Femur (tissue), 1 donor: Measurements from ENCODE around the gene SCN5A.
A peak's percentile ranks its signal among the peaks of the same experiment; 100 is the strongest.

Experiments used
- DNase-seq: peaks from one replicate; pipeline ENCODE4 v3.0.0-alpha.2; 2017

The SCN5A gene

DNA sequence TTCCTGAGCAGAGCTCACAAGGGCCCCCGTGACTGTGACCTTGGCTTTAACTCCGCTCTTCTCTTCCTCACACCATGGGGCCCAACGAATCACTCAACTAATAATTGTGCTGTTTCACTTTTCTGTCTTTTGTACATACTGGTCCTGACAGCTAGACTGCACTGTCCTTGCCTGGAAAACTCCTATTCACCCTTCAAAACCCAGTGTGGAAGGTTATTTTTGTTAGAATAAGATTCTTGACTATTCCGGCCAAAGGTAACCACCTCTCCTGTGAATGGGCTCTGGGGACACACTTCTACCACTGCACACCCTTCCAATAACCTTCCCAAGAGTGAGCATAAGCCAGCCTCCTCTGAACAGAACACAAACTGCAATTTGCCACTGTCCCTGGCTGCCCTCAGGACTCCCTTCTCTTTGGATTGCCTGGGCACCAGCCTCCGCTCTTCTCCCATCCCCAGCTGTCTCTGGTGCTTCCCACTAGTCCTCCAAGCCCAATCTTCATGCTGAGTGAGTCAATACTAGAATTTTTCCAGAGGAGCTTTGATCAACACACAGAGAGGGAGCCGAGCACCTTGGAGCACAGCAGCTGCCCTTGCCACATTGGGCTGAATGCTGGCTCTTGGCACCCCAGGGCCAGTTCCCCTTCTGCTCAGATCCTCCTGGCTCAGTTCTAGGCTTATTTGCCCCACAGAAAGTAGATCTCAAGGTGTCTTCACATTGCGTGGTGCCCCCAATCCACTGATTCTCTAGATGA lies 2.1 kb downstream of the SCN5A start:
- no peak for DNase-seq

DNA sequence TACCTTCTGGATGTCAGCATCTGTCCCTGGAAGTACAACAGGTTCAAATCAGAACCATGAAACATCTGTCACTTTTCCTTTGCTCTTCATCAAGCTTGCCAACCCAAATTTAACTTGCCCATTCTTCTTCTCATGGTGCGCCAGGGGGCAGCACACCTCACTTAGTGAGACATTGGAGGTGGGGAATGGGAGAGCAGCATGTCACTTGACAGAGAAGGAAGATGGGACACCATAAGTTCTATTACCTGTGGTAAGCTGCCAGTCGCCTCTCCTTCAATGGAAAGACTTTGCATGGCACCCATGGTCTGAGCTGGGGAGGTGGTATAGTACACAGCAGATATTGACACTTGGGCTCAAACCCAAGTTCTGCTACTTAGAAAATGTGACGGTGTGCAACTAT lies 2.9 kb downstream of the SCN5A start:
- peak; percentile 17 for DNase-seq

DNA sequence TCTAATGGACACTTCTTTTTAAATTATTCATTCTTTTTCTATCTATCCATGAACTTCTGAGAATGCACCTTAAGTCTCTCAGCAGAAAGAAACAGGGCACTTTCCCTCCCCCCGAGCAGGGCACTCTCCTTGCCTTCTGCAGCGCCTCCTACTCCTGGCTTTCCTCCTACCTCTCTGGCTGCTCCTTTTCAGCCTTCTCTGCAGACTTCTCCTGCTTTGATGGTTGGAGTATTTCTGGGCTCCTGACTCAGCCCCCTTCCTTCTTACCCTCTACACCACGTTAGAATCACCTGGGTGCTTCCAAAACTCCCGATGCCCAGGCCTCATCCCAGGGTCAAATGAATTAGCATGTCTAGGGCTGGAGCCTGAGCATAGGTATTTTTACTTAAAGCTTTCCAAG lies 3.4 kb downstream of the SCN5A start:
- DNase-seq = peak; percentile 6

DNA sequence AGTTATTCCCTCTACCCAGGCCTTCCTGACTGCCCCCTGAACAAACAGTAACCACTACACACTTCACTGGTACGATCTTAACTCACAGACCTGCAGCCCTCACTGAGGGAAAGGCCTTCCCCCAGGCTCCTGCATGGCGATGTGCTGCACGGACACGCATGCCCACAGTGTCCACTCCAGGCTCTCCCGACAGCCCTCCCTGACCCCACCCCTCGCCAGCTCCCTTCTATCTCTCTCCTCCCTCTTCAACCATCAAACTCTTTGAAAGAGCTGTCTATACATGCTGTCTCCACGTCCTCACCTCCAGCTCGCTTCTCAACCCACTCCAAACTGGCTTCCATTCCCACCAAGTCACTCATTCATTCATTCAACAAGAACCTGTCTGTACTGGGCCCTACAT lies 3.9 kb downstream of the SCN5A start:
- DNase-seq = peak; percentile 11

DNA sequence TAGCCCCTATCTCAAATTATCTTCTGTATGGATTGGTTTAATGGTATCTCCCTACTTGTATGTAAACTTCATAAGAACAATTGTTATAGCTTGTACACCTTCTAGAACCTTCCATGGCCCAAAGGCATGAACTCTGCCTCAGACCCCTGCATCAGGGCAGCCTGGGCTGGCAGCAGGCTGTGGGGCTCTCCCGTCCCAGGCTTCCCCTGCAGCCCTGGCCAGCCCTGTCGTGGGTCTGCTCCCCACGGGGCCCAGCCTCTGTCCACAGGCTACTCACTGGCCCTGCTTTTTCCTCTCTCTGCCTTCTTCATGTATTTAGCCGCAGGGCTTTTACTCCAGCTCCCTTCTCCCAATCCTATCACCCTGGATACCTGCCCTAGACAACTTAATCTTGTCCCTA lies 4.4 kb downstream of the SCN5A start:
- DNase-seq = peak; percentile 3

DNA sequence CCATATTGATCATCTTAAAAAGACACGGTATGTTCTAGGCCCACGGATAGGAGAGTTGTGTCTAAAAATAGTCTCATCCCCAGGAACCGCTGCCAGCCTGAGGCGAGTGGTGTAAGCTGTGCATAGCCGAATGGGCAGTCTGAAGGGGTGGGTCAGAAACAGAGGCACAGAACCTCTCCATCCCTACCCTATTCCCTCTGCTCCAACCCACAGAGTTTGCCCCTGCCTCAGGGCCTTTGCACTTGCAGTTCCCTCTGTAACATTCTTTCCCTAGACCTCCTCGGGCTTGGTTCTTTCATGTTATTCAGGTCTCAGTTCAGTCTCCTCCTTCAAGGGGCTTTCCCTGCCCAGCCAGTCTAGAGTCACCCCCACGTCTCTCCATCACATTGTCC lies 4.8 kb downstream of the SCN5A start:
- peak; percentile 6 for DNase-seq

DNA sequence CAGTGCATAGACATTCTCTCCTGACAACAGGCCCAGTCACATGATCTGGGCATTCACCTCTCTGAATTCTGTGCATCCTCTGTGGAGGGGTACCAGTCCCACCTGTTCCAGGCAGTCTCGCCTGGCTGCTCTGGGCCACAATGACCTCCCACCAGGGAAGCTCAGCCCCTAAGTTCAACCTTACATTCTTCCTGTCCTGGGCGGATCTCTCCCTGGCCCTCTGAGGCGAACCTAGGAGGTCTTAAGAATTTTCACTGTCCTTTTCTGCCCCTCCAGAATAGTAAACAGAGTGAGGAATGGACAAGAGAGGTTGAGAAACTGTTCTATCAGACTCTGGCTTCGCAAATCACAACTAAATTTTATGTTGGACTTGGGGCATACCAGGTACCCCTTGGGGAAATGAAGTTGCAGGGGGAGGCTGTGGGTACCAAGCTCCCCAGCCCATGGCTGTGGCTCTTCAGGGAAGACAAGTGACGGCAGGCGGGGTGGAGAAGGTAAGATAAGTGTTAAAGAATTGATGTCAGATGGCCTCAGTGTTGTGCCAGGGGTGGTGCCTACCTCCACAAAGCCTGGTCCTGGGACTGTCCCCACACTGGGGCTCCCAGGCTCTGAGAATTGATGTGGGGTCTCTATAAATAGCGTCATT lies 5.3 kb downstream of the SCN5A start:
- peak; percentile 4 for DNase-seq

DNA sequence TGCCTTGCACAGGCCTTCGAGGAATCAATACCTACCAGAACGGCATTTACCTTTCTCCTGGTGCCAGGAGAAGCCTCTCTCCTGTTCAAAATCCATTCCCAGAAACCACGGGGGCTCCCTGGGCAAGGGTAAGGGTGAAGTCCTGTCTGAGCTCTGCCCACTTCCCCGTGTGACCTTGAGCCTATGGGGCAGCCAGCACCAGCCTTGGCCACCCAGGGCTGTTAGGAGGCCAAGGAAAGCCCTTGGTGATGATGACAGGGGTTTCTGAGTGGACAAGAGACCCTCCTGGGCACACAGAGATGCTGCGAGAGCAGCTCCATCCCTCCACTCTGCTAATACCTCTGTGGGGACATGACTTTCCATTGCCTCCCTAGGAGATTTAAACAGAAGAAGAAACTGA lies 5.9 kb downstream of the SCN5A start:
- DNase-seq = peak; percentile 1

DNA sequence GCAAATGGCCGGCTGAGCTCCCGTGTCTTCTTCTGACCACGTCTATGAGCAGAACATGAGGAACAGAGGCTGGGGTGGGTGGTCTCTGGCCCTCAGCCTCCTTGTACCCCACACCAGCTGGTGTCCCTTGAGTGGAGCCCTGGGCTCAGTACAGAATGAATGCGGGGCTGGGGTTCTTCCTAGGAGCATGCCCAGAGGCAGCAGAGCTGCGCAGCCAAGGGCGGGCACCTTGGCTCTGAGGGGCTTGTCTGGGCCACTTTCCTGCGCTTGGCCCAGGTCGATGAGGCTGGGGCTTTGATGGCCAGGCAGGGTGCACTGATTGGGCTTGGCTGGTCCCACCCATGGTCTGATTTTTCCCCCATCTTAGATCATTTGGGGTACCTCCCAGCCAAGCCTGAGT lies 6.4 kb downstream of the SCN5A start:
- peak; percentile 3 for DNase-seq

DNA sequence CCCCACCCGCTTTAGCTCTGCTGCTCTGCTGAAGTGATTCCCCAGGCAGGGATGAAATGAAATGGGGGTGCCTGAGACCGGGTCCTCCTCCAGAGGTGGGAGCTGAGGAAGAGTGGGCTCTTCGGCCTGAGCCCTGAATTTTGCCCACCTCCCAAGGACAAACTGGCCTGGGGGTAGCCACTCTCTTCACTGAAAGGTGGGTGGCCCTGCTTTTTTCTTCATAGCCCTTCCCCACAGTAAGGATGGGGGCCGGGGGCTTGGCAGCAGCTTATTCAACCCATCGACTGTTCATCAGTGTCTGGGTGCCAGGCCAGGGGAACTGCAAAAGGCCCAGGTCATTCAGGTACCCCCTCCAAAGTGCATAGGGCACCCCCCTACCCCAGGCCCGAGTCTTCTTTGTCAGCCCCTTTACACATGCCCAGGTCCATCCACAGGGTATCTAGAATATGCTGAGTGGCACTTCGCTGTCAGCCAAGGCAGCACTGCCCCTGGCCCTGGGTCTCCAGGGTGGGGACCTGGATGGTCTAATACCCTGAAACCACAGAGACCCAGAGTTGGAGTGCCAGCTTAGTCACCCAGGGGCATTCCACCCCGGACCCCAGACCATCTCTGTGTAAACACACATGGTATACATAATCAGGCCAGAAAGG lies 7.9 kb downstream of the SCN5A start:
- DNase-seq = peak; percentile 7

DNA sequence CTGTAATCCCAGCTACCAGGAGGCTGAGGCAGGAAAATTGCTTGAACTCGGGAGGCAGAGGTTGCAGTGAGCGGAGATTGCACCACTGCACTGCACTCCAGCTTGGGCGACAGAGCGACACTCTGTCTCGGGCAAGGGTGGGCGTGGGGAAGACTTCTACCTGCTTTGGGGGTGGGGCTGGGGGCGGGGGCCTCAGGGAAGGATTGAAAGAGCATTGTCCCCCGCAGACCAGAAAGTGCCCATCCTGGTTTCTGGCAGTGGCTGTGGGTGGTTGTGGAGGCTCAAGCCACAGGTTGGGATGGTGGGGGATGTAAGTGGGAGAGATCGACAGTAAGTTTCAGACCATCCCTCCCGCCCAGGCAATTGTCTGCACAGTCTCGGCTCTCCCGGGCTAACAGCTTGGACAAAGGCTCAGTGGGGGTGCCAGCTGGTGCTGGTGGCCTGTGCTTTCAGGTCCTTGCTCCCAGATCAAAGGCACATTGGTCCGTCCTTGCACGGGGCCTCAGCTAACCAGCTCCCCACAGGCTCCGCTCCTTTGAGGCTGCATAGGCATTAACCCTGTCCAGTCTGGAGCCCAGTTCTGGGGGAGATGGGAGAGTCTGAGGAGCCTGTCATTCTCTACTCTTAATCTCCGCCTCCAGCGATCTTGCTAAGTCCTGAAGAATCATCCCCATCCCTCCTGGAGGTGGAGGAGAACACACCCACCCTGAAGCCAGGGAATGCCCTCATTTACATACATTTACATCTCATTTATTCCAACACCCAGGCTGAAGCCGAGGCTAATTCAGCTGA lies 8.6 kb downstream of the SCN5A start:
- no peak for DNase-seq

DNA sequence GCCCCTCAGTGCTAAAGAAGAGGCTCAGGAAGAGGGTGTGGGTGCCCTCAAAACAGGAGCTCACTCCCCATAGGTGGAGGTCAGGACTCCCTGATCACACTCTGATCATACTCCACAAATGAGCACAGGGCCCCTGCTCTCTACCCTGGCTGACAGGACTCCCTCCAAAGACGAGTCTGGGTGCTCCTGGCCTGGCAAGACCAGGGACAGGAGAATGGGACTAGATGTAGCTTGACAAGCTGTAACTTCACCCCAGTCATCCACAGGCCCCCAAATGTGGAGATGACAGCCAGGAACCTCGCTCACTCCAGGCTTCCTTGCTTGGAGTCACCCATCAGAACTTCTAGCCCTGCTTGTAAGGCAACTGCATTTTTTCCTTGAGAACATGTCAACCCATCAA lies 11.1 kb downstream of the SCN5A start:
- DNase-seq = no peak

DNA sequence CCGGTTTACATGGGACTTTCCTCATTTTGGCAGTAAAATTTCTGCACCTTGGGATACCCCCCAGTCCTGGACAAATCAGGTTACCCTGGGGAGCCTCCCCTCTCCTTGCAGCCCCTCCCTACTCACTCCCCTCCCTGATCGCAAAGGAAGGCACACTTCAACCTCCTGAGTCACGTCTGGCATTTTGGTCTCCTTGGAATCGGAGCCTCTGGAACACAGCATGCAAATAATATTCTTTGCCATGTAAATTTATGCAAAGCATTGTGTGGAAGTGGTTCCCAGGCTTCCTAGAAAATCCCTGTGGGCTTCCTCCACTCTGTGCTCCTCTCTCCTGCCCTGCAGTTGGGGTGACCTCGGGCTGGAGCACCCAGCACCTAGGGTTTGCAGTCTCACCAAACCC lies 11.6 kb downstream of the SCN5A start:
- DNase-seq = no peak

DNA sequence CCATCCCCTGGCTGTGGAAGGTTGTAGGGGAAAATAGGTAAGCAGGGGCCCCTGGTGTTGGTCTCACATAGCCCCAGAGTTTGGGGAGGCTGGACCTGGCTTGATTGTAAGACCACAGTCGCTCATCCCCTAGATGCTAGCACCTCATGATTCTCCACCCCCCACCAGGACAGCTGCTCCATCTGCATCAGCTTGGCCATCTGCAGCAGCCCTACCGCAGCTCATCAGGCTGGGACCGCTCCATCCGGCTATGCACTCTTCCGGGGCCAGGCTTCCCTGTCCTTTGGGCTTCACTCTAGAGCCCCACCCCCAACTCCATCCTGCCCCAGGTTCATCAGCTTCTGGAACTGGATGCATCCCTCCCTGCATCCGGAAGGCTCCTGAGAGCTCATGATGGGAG lies 12.6 kb downstream of the SCN5A start:
- no peak for DNase-seq

DNA sequence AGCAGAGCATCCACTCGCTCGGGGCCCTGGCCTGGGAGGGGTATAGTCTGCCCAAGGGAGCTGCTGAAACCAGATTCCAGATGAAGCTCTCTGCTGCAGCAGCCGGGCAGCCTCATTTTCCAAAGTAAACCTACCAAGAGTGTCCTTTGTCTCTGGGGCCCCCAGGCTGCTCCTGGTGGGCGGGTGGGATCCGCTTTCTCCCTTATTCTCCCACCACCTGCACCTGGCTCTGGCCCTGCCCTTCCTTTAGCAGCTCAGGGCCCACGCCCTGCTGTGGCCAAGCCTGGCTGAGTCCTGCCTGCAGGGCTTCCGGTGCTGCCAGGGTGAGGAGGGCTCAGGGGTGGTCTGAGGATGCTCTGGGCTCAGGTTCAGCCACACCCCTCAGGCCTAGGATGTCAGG lies 13.0 kb downstream of the SCN5A start:
- DNase-seq = no peak

DNA sequence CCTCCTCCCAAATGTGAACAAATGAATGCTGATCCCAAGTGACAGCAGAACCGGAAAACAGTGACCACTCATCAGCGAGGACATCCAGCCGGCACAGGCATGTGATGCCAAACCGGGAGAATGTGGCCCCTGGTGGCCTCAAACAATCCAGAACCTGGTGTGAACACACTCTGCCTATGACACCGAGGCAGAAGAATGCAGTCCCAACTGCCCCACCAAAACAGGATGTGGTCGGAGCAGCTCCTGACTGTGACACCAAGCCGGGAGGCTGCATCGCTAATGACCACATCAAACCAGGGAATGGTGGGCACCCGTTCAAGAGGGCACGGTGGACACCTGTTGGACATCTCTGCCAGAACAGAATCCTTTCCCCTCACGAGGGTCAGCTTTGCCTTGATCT lies 15.4 kb downstream of the SCN5A start:
- no peak for DNase-seq

DNA sequence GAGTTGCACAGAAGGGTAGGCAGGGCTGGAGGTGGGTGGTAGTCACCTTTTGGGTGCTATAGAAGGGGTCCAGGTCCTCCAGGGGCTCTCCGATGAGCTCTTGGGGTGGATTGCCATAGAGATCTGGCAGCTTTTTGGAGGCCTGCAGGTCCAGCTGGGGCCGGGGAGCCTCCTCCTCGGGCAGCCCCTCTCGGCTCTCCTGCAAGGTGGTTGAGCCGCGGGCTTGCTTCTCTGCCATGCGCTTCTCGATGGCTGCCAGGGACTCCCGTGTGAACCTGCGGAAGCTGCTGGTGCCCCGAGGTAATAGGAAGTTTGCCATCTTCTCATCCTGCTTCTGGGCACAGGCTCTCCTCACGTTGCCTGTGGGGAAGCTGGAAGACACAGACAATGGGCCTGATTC lies 16.5 kb downstream of the SCN5A start:
- no peak for DNase-seq

DNA sequence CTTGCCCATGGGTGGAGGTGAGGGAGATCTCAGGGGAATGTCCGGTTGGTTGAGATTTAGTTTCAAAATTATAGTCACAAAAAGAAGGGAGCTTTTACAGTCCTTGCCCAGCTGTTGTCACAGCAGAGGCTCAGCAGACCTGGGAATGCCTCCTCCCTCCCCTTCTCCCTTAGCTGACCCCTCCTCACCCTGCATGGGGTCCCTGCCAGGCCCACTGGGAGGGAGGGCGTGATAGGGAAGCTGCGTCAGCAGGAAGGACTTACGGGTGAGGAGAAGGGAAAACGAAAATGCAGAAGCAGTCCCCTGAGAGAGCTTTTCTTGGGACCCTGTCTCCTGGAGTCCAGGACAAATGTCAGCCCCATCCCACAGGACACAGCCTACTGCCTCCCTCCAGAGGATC lies 18.9 kb downstream of the SCN5A start:
- DNase-seq = no peak

DNA sequence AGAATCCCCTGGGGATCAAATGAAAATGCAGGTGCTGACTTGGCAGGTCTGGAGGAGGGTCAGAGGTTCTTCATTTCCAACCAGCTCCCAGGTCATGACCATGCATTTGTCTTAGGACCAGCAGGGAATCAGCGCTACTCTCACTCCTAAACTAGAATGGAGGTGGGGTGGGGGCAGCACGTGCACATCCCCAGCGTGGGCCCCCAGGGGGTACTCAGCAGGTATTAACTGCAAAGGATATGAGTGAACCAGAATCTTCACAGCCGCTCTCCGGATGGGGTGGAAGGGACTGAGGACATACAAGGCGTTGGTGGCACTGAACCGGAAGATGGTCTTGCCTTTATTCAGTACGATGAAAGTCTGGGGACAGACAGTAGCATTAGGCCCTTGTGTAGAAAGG lies 19.4 kb downstream of the SCN5A start:
- DNase-seq = no peak

DNA sequence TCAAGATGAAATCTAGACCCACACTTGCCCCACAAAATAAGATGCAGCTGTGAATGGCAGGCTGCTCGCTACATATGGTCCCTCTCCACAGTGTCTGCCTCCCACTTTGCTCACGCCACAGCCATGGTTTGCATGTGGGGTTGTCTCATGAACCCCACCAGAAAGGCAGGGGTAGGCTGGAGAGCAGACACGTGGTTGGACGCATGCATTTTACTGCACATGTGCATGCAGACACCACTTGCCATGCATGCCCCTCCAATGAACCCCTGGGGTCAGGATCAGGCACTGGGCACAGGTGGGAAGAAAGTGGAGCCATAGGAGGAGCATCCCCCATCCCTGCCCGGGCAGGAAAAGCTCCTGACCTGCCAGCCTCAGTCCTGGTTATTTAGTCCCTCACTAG lies 20.7 kb downstream of the SCN5A start:
- DNase-seq = no peak

DNA sequence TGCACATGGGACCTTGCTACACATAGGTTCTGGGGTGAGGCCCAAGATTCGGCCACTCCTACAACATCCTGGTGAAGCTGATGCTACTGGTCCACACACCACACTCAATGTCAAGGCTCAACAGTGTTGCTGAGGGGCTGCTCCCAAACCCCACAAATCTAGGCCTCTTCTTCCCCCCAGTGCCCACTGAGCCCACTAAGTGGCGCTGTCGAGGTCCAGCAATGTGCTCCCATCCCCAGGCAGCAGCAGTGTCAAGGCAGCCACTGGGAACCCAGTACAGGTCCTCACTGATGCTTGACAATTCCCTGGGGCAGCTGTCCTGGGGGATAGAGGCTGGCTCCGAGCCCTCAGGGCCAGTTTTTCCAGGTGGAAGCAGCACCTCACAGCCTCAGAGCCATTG lies 21.5 kb downstream of the SCN5A start:
- no peak for DNase-seq

DNA sequence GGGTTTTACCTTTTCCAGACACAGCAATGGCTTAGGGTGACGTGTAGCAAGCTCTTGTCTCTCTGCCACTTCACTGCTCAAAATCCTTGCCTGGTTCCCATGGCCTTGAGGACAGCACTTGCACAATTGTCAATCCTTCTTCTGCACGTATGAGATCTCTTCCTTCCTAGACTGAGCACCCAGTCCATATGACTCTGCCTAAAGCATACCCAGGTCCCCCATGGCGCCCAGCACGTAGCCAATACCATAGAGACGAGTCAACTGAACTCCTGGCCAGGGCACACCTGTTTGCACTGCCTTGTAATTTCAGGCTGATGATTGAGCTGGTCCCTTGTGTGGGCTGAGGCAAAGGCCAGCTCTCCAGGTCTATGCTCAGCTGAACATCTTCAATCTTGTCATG lies 23.3 kb downstream of the SCN5A start:
- DNase-seq = no peak

DNA sequence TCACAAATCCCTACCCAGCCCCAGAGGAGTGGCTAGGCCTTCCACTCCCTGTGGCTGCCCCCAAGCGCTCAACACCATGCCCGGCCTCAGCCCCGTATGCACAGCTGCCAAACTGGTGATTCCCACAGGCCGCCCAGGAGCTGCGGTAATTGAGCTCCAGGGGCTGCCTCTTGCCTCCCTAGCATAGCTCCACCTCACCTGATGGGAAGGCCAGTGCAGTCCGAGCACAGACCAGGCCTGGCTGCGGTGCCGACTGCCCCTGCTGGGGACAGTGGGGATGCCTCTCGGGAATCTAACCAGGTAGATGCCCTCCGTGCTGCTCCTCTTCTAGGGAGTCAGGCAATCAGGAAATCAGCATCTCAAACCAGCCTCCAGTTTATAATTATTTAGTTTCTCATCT lies 25.9 kb downstream of the SCN5A start:
- DNase-seq = no peak

DNA sequence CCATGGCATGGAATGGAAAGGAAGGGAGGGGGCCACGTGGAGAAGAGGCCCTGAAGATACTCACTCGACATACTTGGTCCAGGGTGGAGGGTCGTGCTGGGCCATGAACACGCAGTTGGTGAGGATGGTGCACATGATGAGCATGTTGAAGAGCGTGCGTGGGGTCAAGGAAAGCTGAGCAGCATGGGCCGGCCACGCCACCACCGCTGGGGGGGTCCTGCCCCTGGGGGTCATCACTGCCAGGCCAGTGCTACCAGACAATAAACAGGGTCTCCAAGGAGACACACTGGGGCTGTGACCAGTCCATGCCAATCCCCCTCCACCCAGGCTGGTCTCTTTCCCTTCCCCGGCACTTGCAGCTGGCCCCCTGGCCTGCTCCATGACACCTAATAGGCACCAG lies 27.2 kb downstream of the SCN5A start:
- no peak for DNase-seq
